GM12872 (cell line): ENCODE data around the gene LZTS3.

Experiments used
- TF ChIP-seq, protein P1 (sequence below): IDR thresholded peaks from 3 replicates; pipeline ENCODE4 v1.5.1; 2011; ENCODE audit warnings: low read depth, mild to moderate bottlenecking, low read length, moderate library complexity; ENCODE audit not compliant: insufficient read depth

Gene LZTS3

DNA sequence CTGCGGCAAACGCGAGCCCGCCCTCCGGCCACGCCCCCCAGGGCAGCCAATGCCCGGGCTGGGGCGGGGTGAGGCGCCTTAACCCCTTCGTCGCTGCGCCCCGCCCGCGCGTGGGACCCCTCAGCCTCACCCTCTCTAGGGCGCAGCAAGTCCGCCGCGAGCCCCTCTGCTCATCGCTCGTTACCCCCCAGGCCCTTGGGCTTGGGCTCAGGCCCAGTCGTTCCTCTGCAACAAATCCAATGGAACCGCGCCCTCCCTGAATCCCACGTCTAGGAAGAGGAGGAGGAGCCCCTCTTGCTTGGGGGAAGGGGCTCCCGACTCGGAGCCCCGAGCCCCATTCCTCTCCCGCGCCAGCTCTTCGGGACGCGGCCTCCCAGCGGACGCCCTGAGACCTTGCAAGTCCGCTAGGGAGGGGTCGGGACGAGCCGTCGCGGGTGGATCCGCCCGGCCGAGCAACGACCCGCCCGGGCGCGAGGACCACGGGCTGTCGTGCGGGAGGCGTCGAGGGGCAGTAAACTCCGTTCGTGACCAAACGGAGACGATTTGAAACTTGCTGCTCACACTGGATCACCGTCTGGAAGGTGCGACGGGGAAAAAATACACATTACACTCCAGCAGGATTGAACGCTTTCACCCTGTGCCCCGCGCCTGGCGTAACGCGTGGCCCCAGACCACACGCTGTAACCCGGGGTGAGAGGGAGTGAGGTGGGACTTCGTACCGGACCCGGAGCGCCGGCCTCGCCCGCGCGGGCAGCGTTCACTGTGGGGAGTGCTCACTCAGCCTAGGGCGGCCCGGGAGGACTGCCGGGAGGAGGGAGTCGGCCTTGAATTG, 477 bp upstream of the LZTS3 start:
- TF ChIP-seq, protein P1, sequence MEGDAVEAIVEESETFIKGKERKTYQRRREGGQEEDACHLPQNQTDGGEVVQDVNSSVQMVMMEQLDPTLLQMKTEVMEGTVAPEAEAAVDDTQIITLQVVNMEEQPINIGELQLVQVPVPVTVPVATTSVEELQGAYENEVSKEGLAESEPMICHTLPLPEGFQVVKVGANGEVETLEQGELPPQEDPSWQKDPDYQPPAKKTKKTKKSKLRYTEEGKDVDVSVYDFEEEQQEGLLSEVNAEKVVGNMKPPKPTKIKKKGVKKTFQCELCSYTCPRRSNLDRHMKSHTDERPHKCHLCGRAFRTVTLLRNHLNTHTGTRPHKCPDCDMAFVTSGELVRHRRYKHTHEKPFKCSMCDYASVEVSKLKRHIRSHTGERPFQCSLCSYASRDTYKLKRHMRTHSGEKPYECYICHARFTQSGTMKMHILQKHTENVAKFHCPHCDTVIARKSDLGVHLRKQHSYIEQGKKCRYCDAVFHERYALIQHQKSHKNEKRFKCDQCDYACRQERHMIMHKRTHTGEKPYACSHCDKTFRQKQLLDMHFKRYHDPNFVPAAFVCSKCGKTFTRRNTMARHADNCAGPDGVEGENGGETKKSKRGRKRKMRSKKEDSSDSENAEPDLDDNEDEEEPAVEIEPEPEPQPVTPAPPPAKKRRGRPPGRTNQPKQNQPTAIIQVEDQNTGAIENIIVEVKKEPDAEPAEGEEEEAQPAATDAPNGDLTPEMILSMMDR = peak; percentile 26; the same call in 2 of the 3 replicates

DNA sequence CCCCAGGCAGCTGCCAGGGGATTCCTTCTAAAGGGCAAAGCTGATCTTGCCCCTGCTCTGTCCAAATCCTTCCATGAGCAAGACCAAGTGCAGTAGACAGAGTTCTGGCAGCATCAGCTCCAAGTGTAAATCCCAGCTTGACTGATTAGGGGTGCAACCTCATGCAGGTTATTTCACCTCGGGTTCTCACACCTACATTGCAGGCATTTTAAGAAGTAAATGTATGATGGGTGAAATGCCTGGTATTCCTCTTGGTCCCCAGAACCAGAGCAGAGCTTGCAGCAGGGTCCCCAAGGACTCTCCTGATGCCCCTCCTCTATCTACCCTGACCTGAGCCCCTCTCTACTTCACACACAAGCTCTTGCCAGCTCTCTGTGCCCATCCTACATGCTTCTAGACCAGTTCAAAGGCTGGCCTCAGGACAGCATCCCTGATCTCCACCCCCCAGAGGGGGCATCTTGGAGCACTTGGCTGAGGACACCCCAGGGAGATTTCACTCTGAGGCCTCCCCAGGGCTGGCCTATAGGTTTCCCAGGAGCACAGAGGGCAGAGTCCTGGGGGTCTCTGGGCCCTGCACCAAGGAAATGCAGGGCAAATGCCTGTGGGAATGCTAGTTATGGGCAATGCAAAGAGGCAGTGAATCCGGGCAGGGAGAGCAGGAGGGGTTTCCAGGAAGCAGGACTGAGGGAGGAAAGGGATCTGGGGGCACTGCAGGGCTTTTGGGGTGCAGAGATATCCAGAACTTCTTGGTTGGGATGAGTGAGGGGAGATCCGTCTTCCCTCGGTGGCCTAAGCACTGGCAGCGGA, 1.0 kb downstream of the LZTS3 start:
- TF ChIP-seq, protein P1 = no peak

DNA sequence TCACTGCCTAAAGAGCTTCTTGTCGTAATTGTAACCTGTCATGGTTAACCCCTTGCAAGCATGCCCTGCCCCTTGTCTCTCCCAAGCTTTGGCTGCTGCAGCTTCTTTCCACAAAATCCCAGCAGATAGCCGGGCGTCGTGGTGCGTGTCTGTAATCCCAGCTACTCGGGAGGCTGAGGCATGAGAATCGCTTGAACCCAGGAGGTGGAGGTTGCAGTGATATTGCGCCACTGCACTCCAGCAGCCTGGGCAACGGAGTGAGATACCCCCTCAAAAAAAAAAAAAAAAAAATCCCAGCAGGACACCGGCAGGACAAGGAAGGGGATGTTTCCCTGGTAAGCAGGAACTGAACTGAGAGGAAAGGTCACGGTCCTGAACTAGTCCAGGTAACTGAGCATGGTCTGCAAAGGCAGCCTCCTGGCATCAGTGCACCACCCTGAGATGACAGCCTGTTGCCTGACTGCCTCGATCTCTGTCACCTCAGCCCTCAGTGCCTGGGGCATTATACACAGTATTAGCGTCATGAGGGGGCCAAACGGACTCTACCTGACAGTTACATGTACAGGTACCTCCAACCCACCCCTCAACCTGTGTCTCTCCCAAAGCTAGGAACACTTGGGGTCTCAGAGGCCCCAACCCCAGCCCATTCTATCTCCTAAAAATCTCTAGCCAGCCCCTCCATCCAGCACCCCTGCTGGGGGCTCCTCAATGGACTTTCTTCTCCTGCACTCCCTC, 1.8 kb downstream of the LZTS3 start:
- TF ChIP-seq, protein P1 = no peak

DNA sequence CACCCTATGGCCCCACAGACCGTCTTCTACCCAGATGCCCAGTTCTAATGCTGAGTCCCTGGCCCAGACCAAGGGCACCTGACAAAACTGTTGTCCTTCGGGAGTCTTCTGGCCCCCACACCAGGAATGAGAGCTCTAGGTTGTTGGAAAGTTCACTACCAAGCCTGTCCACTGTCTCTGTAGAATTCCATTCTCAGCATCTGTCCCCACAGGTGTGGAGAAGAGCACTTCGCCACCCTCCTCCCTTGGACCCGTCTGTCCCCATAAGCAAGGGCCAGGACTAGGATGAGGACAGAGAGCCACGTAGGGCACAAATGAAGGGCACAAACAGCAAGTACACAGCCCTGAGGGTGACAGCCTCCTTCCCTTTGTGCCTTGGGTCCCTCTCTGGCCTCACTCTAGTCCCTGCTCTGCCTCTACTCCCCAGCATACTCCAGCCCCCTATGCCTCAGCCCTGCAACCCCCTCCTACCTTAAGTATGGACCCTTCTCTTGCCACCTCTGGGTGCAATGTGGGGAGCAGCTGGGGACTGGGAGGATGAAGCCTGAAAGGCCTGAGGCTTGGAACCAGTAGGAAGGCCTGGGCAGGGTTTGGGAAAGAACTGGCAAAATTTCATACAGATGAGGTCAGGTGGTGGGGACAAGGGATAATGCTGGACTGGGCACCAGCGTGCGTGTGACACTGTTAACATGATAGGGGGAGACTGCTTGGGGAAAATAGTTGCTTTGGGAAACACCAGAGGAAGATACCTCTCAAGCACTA, 4.3 kb downstream of the LZTS3 start:
- TF ChIP-seq, protein P1 = no peak

DNA sequence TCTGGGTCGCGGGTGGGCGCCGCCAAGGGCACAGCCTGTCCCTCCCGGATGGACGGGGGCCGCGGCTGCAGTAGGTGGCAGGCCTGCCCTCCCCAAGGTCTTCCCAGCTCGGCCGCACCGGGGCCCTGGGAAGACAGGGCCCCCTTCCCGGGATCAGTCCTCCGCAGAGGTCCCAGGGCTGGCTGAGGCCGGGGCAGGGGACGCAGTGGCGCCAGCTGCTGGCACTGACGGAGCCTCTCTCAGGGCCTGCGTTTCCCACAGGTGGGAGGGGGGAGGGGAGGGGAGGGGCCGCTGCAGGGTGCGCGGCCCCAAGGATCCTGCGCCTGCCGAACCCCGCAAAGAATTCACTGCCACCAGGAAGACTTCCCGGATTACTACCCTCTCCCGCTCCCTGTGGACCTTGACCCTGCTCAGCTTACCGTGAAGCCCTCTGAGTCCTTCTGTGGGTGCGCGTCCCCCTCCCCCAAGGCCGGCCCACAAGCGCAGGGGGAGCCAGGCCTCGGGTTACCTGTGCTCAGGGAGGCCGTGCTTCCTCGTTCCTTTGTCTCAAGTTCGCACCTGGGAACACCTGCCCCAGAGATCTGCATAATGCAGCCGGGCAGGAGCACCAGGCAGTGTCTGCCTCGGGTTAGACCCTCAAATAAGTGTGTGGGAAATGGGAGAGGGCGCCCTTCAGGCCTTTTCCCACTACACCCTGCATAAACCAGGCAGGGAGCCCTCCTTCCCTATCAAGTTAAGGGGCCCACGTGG, 5.1 kb downstream of the LZTS3 start:
- TF ChIP-seq, protein P1 = no peak

DNA sequence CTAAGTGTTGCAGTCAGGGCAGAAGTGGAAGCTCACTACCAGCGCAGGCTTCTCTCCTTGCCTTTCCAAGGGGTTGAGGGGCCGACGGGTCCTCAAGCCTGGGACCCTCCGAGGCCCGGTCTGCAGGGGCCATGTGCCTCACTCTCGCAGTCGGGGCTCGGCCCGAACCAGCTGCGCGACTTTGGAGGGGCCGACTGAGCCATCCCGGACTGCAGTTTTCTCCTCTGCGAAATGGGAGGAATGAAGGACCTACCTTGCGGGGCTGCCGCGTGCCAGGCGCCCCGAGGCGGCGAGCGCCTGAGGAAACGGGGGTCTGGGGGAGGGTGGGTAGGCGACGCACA, 5.6 kb downstream of the LZTS3 start:
- TF ChIP-seq, protein P1 = no peak
